ENCODE measurements around the gene GPR31.

The GPR31 gene

GRCh38 chr6:167118839-167119238 is 38.9 kb downstream of the GPR31 start:
- no peak for DNase-seq (ENCODE audit: low read depth)

- DNase-seq (ENCODE audit: low read depth): no peak
Observed at GRCh38 chr6:167118006-167118405, 39.8 kb downstream of the GPR31 start.

- DNase-seq (ENCODE audit: low read depth): no peak
Observed at GRCh38 chr6:167116838-167117228, 40.9 kb downstream of the GPR31 start.

GRCh38 chr6:167116109-167116837 is 41.5 kb downstream of the GPR31 start:
- no peak for DNase-seq (ENCODE audit: low read depth)

- no peak for DNase-seq (ENCODE audit: low read depth)
Observed at GRCh38 chr6:167115054-167115453, 42.7 kb downstream of the GPR31 start.

- no peak for DNase-seq (ENCODE audit: low read depth)
Observed at GRCh38 chr6:167113935-167114910, 43.6 kb downstream of the GPR31 start.

- no peak for DNase-seq (ENCODE audit: low read depth)
Observed at GRCh38 chr6:167113047-167113754, 44.6 kb downstream of the GPR31 start.

GRCh38 chr6:167112421-167112820 is 45.4 kb downstream of the GPR31 start:
- no peak for DNase-seq (ENCODE audit: low read depth)

GRCh38 chr6:167111597-167111996 is 46.2 kb downstream of the GPR31 start:
- DNase-seq (ENCODE audit: low read depth): no peak

GRCh38 chr6:167109651-167110050 is 48.1 kb downstream of the GPR31 start:
- no peak for DNase-seq (ENCODE audit: low read depth)

GRCh38 chr6:167108278-167108677 is 49.5 kb downstream of the GPR31 start:
- no peak for DNase-seq (ENCODE audit: low read depth)

GRCh38 chr6:167107787-167108186 is 50.0 kb downstream of the GPR31 start:
- DNase-seq (ENCODE audit: low read depth): no peak

GRCh38 chr6:167106406-167106805 is 51.4 kb downstream of the GPR31 start:
- no peak for DNase-seq (ENCODE audit: low read depth)
